SW480 (cell line): Measurements from ENCODE around the gene PLSCR4.
"Not testable (repeated sequence)": the region's sequence is repeated elsewhere in the genome, so short reads cannot be mapped to it uniquely, and the experiment has no call there.

Experiments
- DNase-seq: peaks from one replicate; pipeline ENCODE4 v3.0.0-alpha.2; 2016; ENCODE audit warnings: low spot score

PLSCR4 gene

DNA sequence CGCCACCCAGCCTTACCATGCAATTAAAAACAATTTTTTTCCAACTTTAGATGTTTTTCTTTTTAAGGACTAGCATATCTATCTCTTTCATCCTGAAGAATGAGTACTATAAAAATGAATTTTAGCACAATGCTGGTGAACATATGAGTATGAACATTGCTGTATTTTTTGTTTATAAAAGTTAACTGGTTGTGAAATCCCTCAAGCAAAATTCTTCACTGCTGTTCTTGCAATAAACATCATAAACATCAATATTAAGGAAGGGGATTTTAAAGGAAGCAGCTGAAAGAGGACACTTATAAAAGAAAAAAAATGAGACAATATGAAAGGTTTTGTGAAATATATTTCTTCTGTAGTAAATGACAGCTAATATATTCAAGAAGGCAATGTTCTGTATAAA, 3.0 kb downstream of the PLSCR4 start:
- DNase-seq: no peak

DNA sequence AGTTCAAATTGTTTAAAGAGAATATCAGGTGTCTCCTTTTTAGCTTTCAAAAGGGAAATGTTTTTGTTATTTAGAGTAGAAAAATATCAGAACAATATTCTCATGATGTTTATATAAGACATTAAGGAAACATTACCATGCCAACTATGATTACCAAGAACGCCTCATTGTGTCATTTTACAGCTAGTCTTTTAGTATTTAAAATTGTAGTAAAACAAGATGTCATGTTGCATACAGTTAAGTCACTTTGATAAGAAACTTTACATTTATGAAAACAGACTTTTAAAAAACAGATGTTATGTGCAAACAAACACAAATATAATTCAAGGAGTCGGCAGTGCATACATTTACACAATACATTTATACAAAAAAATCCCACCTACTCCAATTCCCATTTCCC, 4.4 kb downstream of the PLSCR4 start:
- DNase-seq: no peak

DNA sequence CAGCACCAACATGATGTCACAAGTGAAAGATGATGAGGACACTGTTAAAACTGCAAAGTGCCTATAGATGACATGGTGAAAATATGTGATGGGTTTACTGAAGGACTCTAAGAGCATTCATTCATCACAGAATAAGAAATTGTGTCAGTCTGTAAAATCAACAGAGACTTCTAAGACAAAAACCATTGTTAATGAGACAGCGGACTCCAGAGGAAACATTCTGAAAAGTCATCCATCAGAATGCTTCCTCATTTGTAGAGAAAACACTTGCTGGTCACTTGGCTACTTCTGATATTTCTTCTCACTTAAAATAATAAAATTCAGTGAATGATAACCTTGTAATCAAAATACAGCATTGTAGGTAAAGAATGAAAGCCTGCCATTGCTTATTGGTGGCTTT, 7.3 kb downstream of the PLSCR4 start:
- no peak for DNase-seq

GRCh38 chr3:146241523-146242240, 9.2 kb downstream of the PLSCR4 start:
- DNase-seq: no peak

DNA sequence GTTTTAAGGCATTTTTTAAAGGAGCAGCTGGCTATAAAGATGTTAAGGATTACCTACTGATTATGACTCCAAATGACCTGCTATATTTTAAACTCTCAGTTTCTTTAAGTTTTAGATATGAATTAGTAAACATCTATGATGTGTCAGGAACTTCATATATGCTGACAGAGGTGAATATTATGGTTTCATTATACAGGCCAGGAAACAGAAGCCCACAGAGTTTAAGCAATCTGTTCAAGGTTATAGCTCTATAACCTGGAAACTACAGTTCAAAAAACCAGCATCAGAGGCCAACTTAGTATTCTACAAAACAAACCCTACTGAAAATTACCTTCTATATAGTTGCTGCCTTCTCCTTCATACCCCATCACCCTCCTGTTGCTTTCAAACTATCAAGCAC, 17.4 kb downstream of the PLSCR4 start:
- no peak for DNase-seq

DNA sequence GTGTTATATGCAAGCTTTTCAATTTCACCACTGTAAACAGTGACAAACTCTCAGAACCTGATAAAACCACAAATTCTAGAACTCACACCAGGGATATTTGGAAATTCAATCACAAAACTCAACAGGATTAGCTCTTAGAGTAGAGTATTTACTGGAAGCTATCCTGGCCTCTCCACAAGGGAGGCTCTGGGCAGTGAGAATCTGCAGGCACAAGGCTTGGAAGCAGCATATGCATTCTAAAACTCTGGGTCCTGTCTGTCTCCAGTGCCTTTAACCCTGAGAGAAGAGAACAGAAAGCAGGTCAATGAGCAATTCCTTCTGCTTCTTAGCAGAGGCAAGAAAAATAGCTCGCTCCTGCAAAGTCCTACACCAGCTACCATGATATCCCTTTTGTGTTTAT, 23.4 kb downstream of the PLSCR4 start:
- DNase-seq: no peak

DNA sequence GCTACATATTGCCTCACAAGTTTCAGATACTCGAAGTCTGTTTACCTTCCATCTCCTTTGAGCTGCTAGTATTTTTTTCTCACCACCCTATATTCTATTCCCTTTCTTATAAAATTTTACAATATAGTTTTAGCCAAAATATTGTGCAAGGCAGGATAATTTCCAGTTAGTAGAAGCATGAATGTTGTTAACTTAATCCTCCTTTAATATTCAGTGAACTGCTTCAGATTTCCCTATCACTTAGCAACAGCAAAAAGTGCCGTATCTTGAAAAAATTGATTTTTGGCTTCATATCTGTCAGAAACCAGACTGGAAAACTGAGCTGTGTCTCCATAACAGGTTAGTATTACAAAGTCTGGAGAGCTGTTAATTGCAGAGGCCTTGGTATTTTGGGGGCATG, 24.0 kb downstream of the PLSCR4 start:
- no peak for DNase-seq

DNA sequence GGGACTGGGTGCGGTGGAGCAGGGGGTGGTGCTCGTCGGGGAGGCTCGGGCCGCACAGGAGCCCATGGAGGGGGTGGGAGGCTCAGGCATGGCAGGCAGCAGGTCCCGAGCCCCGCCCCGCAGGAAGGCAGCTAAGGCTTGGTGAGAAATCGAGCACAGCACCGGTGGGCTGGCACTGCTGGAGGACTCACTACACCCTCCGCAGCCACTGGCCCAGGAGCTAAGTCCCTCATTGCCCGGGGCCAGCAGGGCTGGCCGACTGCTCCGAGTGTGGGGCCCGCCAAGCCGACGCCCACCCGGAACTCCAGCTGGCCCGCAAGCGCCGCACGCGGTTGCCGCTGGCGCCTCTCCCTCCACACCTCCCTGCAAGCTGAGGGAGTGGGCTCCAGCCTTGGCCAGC, 25.4 kb downstream of the PLSCR4 start:
- DNase-seq: not testable (repeated sequence)

- DNase-seq: no peak
These were observed 27.2 kb downstream of the PLSCR4 start for GRCh38 chr3:146223401-146224373.

DNA sequence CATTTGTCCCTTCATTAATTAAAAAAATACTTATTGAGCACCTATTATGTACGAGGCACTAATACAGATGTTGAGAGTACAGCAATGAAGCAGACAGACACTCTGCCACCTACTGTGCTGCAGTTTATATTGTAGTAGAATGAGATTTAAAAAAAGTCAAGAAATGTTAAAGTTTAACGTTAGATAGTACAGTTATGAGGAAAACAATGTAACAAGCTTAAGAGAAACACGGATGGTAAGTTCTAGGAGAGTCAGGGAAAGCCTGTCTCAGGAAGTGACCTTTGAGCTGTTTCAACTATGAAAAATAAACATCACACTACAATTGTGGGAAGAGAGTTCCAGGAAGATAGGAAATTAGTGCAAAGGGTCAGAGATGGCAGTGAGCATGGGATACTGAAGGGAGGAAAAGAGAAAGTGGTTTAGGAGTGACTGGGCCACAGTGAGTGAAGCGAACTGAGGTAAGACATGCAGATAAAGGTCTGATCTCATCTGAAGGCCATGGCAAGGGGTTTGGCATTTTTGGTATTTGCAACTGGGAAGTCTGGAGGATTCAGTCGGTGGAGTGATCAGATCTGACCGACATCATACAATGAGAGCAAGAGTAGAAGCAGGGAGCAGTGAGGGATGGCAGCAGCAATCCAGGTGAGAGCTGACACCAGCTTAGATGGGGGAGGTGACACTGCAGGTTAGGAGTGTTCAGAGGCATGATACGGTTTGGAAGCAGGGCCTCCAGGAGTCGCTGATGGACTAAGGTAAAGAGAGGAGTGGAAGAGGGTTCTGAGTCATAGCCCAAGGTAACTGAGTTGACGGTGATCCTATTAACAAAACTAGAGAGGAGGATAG, 28.5 kb downstream of the PLSCR4 start:
- DNase-seq: peak; percentile 41

DNA sequence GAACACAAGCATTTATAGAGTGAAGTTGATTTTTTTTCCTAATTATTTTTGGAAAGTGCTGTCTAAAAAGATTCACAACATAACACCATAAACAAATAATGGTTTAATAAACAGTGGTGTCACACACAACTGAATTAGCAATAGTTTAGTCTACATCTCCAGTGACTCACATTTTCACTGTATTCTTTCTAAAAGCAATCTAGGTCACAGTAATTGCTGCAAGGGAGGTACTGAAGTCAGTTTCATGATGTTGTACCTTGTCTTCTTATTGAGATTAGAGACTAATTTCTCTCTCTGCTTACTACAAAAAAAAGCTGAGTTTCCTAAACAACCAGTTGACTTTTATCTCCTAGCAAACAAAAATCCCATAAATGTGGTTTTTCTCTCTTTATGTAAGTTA, 29.6 kb downstream of the PLSCR4 start:
- no peak for DNase-seq

DNA sequence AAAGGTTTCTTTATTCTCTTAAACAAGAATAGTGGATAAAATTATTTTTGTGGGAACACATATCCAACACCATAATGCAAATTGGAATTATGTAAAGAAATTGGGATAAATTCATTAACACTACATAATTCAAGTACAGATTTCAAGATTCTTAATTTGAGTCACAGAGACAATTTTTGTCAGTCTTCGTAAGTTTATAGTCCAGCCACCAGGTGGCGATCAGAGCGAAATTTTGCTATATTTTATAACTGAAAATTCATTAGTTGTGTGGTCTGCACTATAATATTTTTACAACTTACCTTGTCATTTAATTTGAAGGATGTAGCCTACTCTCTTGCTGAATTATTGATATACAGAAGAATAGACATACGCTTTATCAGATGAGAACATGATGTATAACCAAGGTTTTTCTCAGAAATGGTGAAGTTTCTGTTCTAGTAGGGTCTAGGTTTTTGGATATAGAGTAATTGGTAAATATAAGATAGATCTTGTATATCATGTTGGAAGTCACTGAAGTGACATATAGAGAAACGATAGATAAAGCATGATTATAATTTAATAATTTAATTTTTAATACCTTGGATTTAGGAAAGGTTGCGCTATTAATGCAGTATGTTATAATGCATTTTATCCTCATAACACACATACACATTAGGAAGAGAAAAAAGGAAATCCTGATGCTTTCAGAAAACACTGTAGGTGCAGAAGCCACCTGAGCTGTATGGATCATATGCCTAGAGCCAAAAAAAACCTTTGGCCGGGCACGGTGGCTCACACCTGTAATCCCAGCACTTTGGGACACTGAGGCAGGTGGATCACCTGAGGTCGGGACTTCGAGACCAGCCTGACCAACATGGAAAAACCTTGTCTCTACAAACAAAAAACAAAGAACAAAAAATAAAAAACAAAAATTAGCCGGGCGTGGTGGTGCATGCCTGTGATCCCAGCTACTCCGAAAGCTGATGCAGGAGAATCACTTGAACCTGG, 31.7 kb downstream of the PLSCR4 start:
- peak; percentile 29 for DNase-seq

DNA sequence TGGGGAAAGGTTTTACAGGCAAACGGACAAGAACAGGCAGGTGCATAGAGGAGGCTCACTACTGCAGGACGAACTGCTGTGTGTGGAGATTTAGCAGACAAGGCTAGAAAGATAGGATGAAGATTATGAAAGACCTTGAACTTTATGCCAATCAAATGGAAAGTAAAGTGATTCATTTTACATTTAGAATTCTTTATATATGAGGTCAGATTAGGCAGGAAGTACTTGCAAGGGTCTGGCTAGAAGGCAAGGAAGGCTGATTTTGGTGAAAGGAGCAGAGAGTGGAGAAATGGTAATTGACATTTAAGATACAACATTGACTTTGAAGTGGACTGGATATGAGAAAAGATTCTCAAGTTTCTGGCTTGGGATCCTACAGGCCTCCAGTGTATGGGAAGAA, 33.6 kb downstream of the PLSCR4 start:
- DNase-seq: no peak

DNA sequence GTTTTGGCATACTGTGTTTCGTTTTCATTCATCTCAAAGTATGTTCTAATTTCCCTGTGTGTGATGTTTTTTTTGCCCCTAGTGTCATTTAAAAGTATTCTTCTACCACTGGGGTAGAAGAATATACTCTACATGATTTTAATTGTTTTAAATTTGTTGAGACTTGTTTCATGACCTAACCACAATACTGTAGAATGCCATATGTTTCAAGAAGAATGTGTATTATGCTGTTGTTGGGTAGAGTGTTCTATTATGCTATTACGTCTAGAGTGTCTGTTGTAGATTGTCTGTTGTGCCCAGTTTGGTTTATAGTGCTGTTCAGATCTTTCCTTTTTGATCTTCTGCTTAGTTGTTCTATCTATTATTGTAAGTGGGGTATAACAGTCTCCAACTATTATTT, 36.4 kb downstream of the PLSCR4 start:
- no peak for DNase-seq

- DNase-seq: no peak
These were observed 41.5 kb downstream of the PLSCR4 start for GRCh38 chr3:146209371-146209770.

GRCh38 chr3:146203776-146204175, 47.1 kb downstream of the PLSCR4 start:
- DNase-seq: no peak

DNA sequence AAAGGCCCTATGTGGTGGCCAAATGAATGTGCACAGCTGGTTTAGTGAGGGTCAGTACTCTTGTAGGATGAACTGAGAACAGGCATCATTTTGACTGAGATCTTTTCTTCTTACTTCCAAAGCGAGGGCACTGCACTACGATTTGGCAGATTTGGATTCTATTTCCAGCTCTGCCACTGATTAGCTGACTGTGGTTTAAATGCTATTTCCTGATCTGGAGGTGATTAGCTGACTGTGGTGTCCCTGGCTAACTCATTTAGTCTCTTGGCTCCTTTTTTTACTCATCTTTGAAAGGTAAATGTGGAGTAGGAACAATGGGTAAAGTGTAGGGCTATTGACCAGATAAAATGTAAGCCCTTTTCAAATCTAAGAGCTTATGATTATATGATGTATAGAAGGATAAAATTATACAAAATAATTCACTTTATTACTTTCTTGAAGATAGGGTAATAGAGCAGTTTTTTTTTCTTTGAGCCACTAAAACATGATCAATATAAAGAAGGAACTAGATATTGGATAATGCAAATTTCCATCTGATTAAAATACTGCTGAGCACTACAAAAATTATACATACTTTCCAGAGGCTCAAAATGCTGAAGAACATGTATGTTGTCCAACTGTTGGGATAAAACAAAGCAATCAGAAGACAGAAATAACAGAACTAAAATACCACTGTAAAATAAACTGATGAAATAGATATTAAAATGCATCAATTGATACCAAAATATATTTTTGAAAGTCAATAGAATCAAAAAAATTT, 50.3 kb downstream of the PLSCR4 start:
- DNase-seq: no peak

GRCh38 chr3:146199762-146200161, 51.1 kb downstream of the PLSCR4 start:
- no peak for DNase-seq

- no peak for DNase-seq
These were observed 54.1 kb downstream of the PLSCR4 start for GRCh38 chr3:146196789-146197188.

DNA sequence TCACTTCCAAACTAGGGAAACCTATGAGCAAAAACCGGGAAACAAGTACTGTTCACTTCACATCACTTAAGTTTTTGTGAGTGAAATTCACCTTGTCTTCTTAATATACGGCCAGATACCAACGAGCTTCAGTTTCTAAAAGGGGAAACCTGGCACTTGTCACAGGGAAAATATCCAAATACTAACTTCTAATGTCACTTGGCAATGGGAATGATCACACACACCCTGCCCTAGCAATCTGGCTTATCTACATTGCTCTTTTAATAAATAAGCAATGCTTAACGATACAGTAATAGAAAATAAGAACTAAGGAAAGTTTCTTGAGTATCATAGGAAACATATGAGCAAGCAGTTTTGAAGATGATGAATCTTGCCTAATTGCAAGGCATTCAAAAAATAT, 55.3 kb downstream of the PLSCR4 start:
- no peak for DNase-seq
